Measurements from ENCODE around the gene ALK. TPM values are rescaled to one million over a fixed set of nuclear protein-coding genes. Genes with fewer than 3 reads are reported as not detected.

Gene ALK
- total RNA-seq, 2 experiments from 2014 or later: not detected

DNA sequence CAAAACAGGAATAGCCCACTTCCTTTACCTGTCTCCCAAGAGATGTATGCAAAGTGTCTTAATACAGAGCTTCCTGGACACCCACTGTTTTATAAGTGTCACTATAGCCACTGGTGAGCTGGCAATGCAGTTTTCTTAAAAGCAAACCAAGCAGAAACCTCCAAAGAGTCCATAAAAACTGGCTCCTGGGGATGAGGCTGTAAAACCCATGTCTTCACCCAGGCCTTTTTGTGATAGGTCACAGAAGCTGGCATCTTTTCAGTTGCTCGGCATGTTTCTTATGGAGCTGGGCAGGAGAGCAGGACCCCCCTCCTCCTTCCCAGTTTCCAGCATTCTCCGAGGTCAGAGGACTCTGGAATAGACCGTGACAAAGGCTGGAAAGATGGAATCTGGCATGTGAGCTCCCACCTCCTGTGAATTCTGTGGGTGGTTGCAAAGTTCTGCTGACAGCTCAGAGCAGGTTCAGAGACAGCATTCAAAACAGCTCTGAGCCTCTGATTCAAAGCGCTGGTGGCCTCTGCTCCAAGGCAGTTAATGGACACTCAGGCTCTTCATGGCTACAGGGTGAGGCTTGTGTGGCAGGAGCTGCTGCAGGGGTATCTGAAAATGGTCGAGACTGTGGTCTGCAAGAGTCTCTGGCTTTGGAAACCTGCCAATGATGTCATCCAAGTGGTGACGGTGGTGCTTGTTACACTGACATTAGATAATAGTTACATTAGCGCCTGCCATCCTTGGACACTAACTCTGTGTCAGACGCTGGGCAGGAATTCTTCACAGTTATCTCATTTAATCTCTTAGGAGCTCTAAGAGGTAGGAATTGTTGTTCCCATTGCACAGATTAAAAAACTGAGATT is 522.8 kb downstream of the ALK start:
- ChIA-PET CTCF (no interaction called here), POLR2A (no interaction called here)
- H3K4me1 Mint-ChIP-seq (ENCODE audit: low read depth): no peaks in the 10 kb centered on the region
- TF ChIP-seq, protein P1, sequence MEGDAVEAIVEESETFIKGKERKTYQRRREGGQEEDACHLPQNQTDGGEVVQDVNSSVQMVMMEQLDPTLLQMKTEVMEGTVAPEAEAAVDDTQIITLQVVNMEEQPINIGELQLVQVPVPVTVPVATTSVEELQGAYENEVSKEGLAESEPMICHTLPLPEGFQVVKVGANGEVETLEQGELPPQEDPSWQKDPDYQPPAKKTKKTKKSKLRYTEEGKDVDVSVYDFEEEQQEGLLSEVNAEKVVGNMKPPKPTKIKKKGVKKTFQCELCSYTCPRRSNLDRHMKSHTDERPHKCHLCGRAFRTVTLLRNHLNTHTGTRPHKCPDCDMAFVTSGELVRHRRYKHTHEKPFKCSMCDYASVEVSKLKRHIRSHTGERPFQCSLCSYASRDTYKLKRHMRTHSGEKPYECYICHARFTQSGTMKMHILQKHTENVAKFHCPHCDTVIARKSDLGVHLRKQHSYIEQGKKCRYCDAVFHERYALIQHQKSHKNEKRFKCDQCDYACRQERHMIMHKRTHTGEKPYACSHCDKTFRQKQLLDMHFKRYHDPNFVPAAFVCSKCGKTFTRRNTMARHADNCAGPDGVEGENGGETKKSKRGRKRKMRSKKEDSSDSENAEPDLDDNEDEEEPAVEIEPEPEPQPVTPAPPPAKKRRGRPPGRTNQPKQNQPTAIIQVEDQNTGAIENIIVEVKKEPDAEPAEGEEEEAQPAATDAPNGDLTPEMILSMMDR (IDR thresholded peaks at IDR 0.05): no peak
- H3K9me3 Mint-ChIP-seq: no peaks in the 10 kb centered on the region
- H3K36me3 Mint-ChIP-seq (ENCODE audit: low read depth): no peaks in the 10 kb centered on the region
- DNase-seq: no peak
- ATAC-seq: no peak
- H3K27me3 Mint-ChIP-seq: peaks cover 15% of the 10 kb centered on the region
- intact Hi-C loops (cut with micrococcal nuclease): no loop called here
- no peak overlapping the region for H3K4me3 Mint-ChIP-seq
- no peak overlapping the region for H3K27ac Mint-ChIP-seq

DNA sequence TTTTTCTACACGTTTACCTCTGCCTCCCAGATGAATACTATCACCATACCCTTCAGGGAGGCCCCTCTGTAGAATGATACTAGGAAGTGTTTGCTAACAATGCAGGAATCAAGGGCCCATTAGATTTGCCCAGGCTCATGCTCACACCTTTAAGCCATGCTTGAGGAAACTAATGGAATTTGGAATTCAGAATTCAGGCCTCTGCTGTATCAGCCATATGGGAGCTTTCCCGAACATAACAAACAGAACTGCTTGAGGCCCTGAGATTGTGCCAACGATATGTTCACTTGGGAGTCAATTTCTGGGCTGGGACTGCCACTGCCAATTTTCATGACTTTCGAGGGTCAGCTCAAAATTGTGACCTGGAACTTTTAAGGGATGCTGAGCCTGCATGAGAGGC is 523.7 kb downstream of the ALK start:
- POLR2A ChIA-PET: no interaction called here
- Mint-ChIP-seq H3K9me3 (no peaks in the 10 kb centered on the region), H3K4me1 (ENCODE audit: low read depth) (no peaks in the 10 kb centered on the region), H3K4me3 (no peak overlapping the region), H3K36me3 (ENCODE audit: low read depth) (no peaks in the 10 kb centered on the region), H3K27ac (no peak overlapping the region), H3K27me3 (peaks cover 19% of the 10 kb centered on the region)
- CTCF ChIA-PET: no interaction called here
- TF ChIP-seq, protein P1 (IDR thresholded peaks at IDR 0.05): no peak
- DNase-seq (no peak), ATAC-seq (no peak)
- intact Hi-C loops (cut with micrococcal nuclease): no loop called here

DNA sequence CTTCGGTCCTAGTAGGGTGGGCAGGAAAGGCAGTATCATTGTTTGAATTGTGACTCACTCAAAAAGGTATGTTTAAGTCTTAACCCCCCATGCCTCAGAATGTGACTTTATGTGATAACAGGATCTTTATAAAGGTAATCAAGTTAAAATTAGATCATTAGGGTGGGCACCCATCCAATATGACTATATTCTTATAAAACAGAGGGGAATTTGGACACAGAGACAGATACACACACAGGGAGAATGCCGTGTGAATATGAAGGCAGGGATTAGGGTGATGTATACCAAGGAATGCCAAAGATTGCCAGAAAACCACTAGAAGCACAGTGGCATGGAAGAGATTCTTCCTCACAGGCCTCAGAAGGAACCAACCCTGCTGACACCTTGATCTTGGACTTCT is 524.3 kb downstream of the ALK start:
- H3K36me3 Mint-ChIP-seq (ENCODE audit: low read depth): no peaks in the 10 kb centered on the region
- intact Hi-C loops (cut with micrococcal nuclease): no loop called here
- H3K27ac Mint-ChIP-seq: no peak overlapping the region
- DNase-seq: no peak
- no peaks in the 10 kb centered on the region for H3K9me3 Mint-ChIP-seq
- POLR2A ChIA-PET: no interaction called here
- H3K4me1 Mint-ChIP-seq (ENCODE audit: low read depth): no peaks in the 10 kb centered on the region
- peaks cover 19% of the 10 kb centered on the region for H3K27me3 Mint-ChIP-seq
- no peak overlapping the region for H3K4me3 Mint-ChIP-seq
- CTCF ChIA-PET: no interaction called here
- no peak for ATAC-seq
- TF ChIP-seq, protein P1 (IDR thresholded peaks at IDR 0.05): no peak

DNA sequence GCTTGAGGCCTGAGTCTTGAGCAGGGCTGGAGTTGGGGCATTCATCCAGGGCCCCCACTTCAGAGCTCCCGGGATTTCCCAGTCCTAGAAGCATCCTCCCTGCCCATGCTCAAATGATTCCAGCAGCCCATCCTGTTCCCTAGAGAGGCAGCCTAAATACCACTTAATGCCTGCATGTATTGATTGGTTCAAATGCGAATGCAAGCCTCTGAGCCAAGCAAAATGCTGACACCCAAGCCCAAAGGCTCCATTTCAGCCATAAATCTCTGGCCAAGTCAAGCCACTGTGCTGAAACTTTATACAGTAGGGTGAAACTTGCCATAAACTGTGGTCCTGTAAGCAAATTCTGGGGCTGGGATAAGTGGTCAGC is 526.4 kb downstream of the ALK start:
- CTCF ChIA-PET: no interaction called here
- no peak overlapping the region for H3K4me3 Mint-ChIP-seq
- intact Hi-C loops (cut with micrococcal nuclease): no loop called here
- no peak for ATAC-seq
- no peaks in the 10 kb centered on the region for H3K36me3 Mint-ChIP-seq (ENCODE audit: low read depth)
- no peaks in the 10 kb centered on the region for H3K9me3 Mint-ChIP-seq
- POLR2A ChIA-PET: no interaction called here
- H3K27me3 Mint-ChIP-seq: peaks cover 22% of the 10 kb centered on the region
- TF ChIP-seq, protein P1 (IDR thresholded peaks at IDR 0.05): no peak
- DNase-seq: no peak
- H3K4me1 Mint-ChIP-seq (ENCODE audit: low read depth): no peaks in the 10 kb centered on the region
- H3K27ac Mint-ChIP-seq: no peak overlapping the region

DNA sequence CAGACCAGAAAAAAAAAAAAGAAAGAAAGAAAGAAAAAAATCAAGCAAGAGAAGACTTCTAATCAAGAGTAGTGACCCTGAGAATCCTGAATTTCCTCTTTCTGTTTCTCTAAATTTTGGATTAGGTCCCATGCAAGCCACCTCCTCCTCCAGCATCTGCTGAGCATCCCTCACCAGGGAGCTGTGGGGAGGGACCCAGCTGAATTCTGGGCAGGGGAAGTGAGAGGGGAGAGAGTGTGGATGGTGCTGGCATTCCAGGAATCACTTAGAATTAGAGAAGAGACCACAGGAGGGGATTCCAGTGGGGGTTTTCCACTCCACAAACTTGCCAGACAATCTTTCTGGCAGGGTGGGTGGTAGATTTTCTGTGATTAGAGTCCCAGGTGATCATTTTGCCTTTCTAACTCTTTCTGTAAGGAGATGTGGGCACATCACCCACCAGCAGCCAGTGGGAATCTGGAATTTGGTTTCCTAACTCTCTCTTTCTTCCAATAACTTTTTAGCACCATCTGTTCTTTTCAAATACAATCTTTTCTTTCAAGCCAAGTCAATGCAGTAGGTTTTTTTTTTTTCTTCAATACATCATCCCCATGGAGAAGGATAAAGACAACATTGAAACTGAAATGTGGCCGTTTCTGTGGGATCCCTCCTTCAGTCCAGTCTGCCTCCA is 526.9 kb downstream of the ALK start:
- TF ChIP-seq, protein P1 (IDR thresholded peaks at IDR 0.05): no peak
- intact Hi-C loops (cut with micrococcal nuclease): no loop called here
- Mint-ChIP-seq H3K9me3 (no peaks in the 10 kb centered on the region), H3K4me1 (ENCODE audit: low read depth) (no peaks in the 10 kb centered on the region), H3K36me3 (ENCODE audit: low read depth) (no peaks in the 10 kb centered on the region), H3K4me3 (no peak overlapping the region), H3K27me3 (peaks cover 21% of the 10 kb centered on the region), H3K27ac (no peak overlapping the region)
- no peak for DNase-seq
- CTCF ChIA-PET: no interaction called here
- POLR2A ChIA-PET: no interaction called here
- no peak for ATAC-seq
